B cell (primary cell): ENCODE data around the gene RFX2. TPM values are rescaled to one million over a fixed set of nuclear protein-coding genes. Genes with fewer than 3 reads are reported as not detected.

Experiments used
- ATAC-seq: fragments of 200-7000 bp; cut with Tn5 transposase; one replicate; pipeline ENCODE4 v1.10.0; 2021; ENCODE audit warnings: low read depth, mild to moderate bottlenecking, moderate number of reproducible peaks, moderate library complexity
- CTCF ChIA-PET: fragments of 350-600 bp; sonication (Branson Sonifier 250); formaldehyde crosslinking; loops from one replicate; lab custom pipeline; 2021; ENCODE audit warnings: antibody characterized with exemption, inconsistent platforms; lab: Charles Lee
- POLR2A ChIA-PET: fragments of 350-600 bp; sonication (Branson Sonifier 250); formaldehyde crosslinking; loops from one replicate; lab custom pipeline; 2021; ENCODE audit warnings: antibody characterized with exemption; lab: Charles Lee
- DNase-seq: peaks from one replicate; pipeline ENCODE4 v3.0.0; 2013
- H2AFZ ChIP-seq: 2 replicates; pipeline ENCODE4 v1.6.1; 2012; ENCODE audit warnings: mild to moderate bottlenecking, low read depth, low read length; ENCODE audit not compliant: insufficient read depth, poor library complexity, severe bottlenecking
- H3K27ac ChIP-seq, 2 donors: 1 replicate in 1 of 2; 2 replicates in 1 of 2; pipeline ENCODE4 v1.5.1; 2012 to 2013; ENCODE audit warnings: low read length in 2 of 2, mild to moderate bottlenecking in 2 of 2, moderate library complexity in 1 of 2
- H3K27me3 ChIP-seq, 4 experiments: fragments of 200-600 bp in 1 of 4; sonication (generic) in 1 of 4; replicated peaks in 1 of 4; 1 replicate in 2 of 4; 2 replicates in 2 of 4; pipeline versions ENCODE4 v1.6.1 to v1.7.0; 2013 to 2016; ENCODE audit warnings: low read length in 3 of 4, mild to moderate bottlenecking in 2 of 4, mixed read lengths in 1 of 4, moderate library complexity in 1 of 4; ENCODE audit not compliant: insufficient read depth in 4 of 4, control insufficient read depth in 3 of 4; ENCODE audit errors: control extremely low read depth in 1 of 4
- H3K36me3 ChIP-seq, 2 experiments: replicated peaks in 1 of 2; 1 replicate in 1 of 2; 2 replicates in 1 of 2; pipeline versions ENCODE4 v1.6.1 to v1.7.1; 2013; ENCODE audit warnings: low read length in 1 of 2; ENCODE audit not compliant: insufficient read depth in 2 of 2, control insufficient read depth in 1 of 2; ENCODE audit errors: control extremely low read depth in 1 of 2, extremely low read depth in 1 of 2
- H3K4me1 ChIP-seq, 2 donors: fragments of 200-600 bp in 1 of 2; sonication (generic) in 1 of 2; 1 replicate in 1 of 2; 2 replicates in 1 of 2; pipeline versions ENCODE4 v1.5.1 to v1.6.1; 2013 to 2017; ENCODE audit warnings: low read length in 2 of 2; ENCODE audit not compliant: control insufficient read depth in 2 of 2, insufficient read depth in 2 of 2
- H3K4me2 ChIP-seq: replicated peaks from 2 replicates; pipeline ENCODE3; 2012; ENCODE audit warnings: mild to moderate bottlenecking, low read depth, low read length; ENCODE audit not compliant: poor library complexity, severe bottlenecking
- H3K4me3 ChIP-seq, 5 experiments: fragments of 200-600 bp in 1 of 5; sonication (generic) in 1 of 5; 1 replicate in 3 of 5; 2 replicates in 2 of 5; pipeline versions ENCODE4 v1.5.1 to v1.7.0; 2011 to 2016; ENCODE audit warnings: low read length in 4 of 5, mild to moderate bottlenecking in 4 of 5, low read depth in 2 of 5, control low read depth in 1 of 5, moderate library complexity in 1 of 5; ENCODE audit not compliant: insufficient read depth in 1 of 5; ENCODE audit errors: control extremely low read depth in 1 of 5, extremely low read depth in 1 of 5
- H3K79me2 ChIP-seq: fragments of 200-600 bp; sonication (generic); one replicate; pipeline ENCODE4 v1.6.0; 2016; ENCODE audit warnings: low read length; ENCODE audit not compliant: control insufficient read depth, insufficient read depth
- H3K9ac ChIP-seq: fragments of 200-600 bp; sonication (generic); 2 replicates; pipeline ENCODE4 v1.6.1; 2017; ENCODE audit warnings: mild to moderate bottlenecking, low read length, moderate library complexity
- H3K9me3 ChIP-seq, 3 donors: one replicate each; pipeline versions ENCODE4 v1.6.1 to v1.7.1; 2013; ENCODE audit warnings: low read length in 2 of 3; ENCODE audit not compliant: control insufficient read depth in 2 of 3, insufficient read depth in 1 of 3; ENCODE audit errors: control extremely low read depth in 1 of 3
- H4K20me1 ChIP-seq: 2 replicates; pipeline ENCODE4 v1.6.0; 2012; ENCODE audit warnings: mild to moderate bottlenecking, low read length; ENCODE audit not compliant: insufficient read depth, control insufficient read depth, poor library complexity, severe bottlenecking
- H3K27ac Mint-ChIP-seq: one replicate; pipeline ENCODE4 v1.8.0; 2021; ENCODE audit warnings: mixed read lengths
- H3K27me3 Mint-ChIP-seq: one replicate; pipeline ENCODE4 v1.8.0; 2021; ENCODE audit warnings: mixed read lengths
- H3K4me1 Mint-ChIP-seq: one replicate; pipeline ENCODE4 v1.8.0; 2021; ENCODE audit warnings: mixed read lengths
- H3K4me3 Mint-ChIP-seq: one replicate; pipeline ENCODE4 v1.8.0; 2021; ENCODE audit warnings: mixed read lengths
- H3K9me3 Mint-ChIP-seq: one replicate; pipeline ENCODE4 v1.8.0; 2022; ENCODE audit warnings: mixed read lengths; ENCODE audit not compliant: insufficient read depth
- EZH2 ChIP-seq: IDR thresholded peaks from 2 replicates; pipeline ENCODE4 v1.6.1; 2012; ENCODE audit warnings: borderline replicate concordance, low read depth, mild to moderate bottlenecking, moderate library complexity, low read length; ENCODE audit not compliant: insufficient read depth, poor library complexity, severe bottlenecking
- WGBS: methylation state at CpG from one replicate; pipeline ENCODE4 v1.1.5; 2013; ENCODE audit warnings: missing lambda C conversion rate; ENCODE audit not compliant: insufficient coverage; 5-methylcytosine and 5-hydroxymethylcytosine counted together
- intact Hi-C: fragments of 100-400 bp; cut with micrococcal nuclease; formaldehyde crosslinking; loops from one replicate; pipeline ENCODE4 v1.10.0; 2022
- polyA plus RNA-seq: library from polyadenylated mRNA; depleted of rRNA; stranded (reverse); fragments of >200 nt; gene quantifications from 2 replicates; pipeline ENCODE4 v1.2.3, GENCODE V29; 2012
- total RNA-seq, 2 donors: library from RNA; stranded (reverse); fragments of 120-200 nt in 1 of 2; gene quantifications; 1 replicate in 1 of 2; 2 replicates in 1 of 2; pipeline versions ENCODE4 v1.2.3 to v1.2.4, GENCODE V29; 2013 to 2022
- TF ChIP-seq, protein P1 (sequence below): fragments of 200-600 bp; IDR thresholded peaks from one replicate; pipeline ENCODE4 v1.8.0; 2022; ENCODE audit warnings: antibody characterized with exemption, mild to moderate bottlenecking

RFX2 gene
- total and polyA plus RNA-seq, 2 donors (not counting 1 experiment from before 2014, with no cell fraction given) = 7.1 to 8.6 TPM

DNA sequence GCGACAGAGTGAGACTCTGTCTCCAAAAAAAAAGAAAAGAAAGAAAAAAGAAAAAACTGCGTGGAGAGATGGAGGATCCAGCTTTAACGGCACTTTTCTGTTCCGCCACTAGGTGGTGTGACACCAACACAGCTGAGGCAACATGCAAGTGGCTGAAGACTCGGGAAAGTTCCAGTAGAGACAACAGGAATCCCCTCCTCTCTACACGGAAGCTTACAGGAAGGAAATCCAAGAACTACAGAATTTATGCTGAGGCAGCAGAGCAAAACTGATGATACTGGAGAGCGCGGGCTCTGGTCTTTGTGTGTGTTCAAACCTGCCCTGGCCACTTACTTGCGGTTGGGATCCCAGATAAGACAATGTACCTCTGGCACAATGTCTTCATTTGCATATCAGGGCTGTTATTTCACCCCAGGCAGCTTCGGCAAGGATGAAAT is 142.3 kb downstream of the RFX2 start:
- H3K79me2 ChIP-seq = peaks cover 100% of the 10 kb centered on the region
- no peak overlapping the region for H3K4me3 ChIP-seq
- H3K9ac ChIP-seq = no peak overlapping the region
- ATAC-seq (peak; percentile 82), DNase-seq (peak; percentile 70)
- H2AFZ ChIP-seq = peak overlapping the region; percentile 15
- intact Hi-C loops = loop anchor here (5.0 kb wide), 1 partner anchor 54 kb away; no protein-coding TSS in a partner anchor
- POLR2A ChIA-PET = interaction anchor here (0.5 to 0.9 kb wide), 3 partner anchors 10 to 1304 kb away, joined by 5 to 12 read pairs (median 6); partner anchors contain the start of gene RANBP3
- peaks cover 0 to 18% of the 10 kb centered on the region in 2 experiments for H3K36me3 ChIP-seq
- Mint-ChIP-seq H3K4me1 (peaks cover 76% of the 10 kb centered on the region), H3K9me3 (no peaks in the 10 kb centered on the region), H3K4me3 (no peak overlapping the region), H3K27ac (peak overlapping the region; percentile 70), H3K27me3 (no peaks in the 10 kb centered on the region)
- H3K27me3 ChIP-seq = no peaks in the 10 kb centered on the region
- H3K27ac ChIP-seq = peak overlapping the region in 1 of 2 donors; percentile 3
- peak overlapping the region; percentile 26 for H3K4me2 ChIP-seq
- 19% methylated on average over 10 of the region's 10 CpGs for WGBS
- peaks cover 96% of the 10 kb centered on the region for H4K20me1 ChIP-seq
- H3K9me3 ChIP-seq = no peaks in the 10 kb centered on the region
- TF ChIP-seq, protein P1, sequence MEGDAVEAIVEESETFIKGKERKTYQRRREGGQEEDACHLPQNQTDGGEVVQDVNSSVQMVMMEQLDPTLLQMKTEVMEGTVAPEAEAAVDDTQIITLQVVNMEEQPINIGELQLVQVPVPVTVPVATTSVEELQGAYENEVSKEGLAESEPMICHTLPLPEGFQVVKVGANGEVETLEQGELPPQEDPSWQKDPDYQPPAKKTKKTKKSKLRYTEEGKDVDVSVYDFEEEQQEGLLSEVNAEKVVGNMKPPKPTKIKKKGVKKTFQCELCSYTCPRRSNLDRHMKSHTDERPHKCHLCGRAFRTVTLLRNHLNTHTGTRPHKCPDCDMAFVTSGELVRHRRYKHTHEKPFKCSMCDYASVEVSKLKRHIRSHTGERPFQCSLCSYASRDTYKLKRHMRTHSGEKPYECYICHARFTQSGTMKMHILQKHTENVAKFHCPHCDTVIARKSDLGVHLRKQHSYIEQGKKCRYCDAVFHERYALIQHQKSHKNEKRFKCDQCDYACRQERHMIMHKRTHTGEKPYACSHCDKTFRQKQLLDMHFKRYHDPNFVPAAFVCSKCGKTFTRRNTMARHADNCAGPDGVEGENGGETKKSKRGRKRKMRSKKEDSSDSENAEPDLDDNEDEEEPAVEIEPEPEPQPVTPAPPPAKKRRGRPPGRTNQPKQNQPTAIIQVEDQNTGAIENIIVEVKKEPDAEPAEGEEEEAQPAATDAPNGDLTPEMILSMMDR = peak; percentile 94
- TF ChIP-seq EZH2 = no peak
- H3K4me1 ChIP-seq = peaks cover 18 to 35% of the 10 kb centered on the region in 2 donors
- CTCF ChIA-PET = interaction anchor here (0.6 to 6.4 kb wide), 21 partner anchors 8 to 449 kb away, joined by 3 to 51 read pairs (median 5); partner anchors contain the start of gene RANBP3

DNA sequence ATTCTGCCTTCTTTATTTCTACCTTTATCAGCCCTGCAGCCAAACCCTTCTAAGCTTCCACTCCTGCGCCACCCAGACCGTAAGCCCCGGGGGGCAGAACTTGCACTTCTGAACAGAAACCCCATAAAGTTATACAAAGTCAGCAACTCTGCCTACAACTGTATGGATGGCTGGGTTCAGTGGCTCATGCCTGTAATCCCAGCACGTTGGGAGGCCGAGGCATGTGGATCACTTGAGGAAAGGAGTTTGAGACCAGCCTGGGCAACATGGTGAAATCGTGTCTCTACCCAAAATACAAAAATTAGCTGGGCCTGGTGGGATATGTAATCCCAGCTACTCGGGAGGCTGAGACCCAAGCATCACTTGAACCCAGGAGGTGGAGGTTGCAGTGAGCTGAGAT is 142.7 kb downstream of the RFX2 start:
- Mint-ChIP-seq H3K4me3 (no peak overlapping the region), H3K4me1 (peaks cover 80% of the 10 kb centered on the region), H3K27me3 (no peaks in the 10 kb centered on the region), H3K9me3 (no peaks in the 10 kb centered on the region), H3K27ac (peak overlapping the region; percentile 70)
- Histone ChIP-seq H2AFZ (peak overlapping the region; percentile 15), H3K9me3 (no peaks in the 10 kb centered on the region), H3K27ac (no peak overlapping the region), H3K27me3 (no peaks in the 10 kb centered on the region), H3K4me1 (peaks cover 23 to 38% of the 10 kb centered on the region in 2 donors), H3K4me2 (peak overlapping the region; percentile 26), H3K9ac (no peak overlapping the region), H3K4me3 (no peak overlapping the region), H3K36me3 (peaks cover 0 to 18% of the 10 kb centered on the region in 2 experiments), H3K79me2 (peaks cover 100% of the 10 kb centered on the region), H4K20me1 (peaks cover 96% of the 10 kb centered on the region)
- no peak for DNase-seq
- intact Hi-C loops = loop anchor here (5.0 kb wide), 1 partner anchor 55 kb away; no protein-coding TSS in a partner anchor
- ChIA-PET CTCF (interaction anchor here (0.6 to 6.4 kb wide), 21 partner anchors 8 to 449 kb away, joined by 3 to 51 read pairs (median 5); partner anchors contain the start of gene RANBP3), POLR2A (interaction anchor here (0.9 kb wide), 1 partner anchor 11 kb away, joined by 5 read pairs; the partner anchor contains the start of gene RANBP3)
- WGBS = 92% methylated on average over 5 of the region's 7 CpGs
- ATAC-seq = no peak
- TF ChIP-seq, protein P1 = no peak
- no peak for TF ChIP-seq EZH2
